Muscle layer of colon (tissue), 2 donors: Measurements from ENCODE around the gene PRR7.

Experiments
- H3K27ac ChIP-seq: one replicate; pipeline ENCODE4 v1.7.0; 2013; ENCODE audit warnings: low read depth, mild to moderate bottlenecking, low read length, moderate library complexity
- H3K27me3 ChIP-seq, 2 donors: one replicate each; pipeline ENCODE4 v1.7.0; 2013; ENCODE audit warnings: low read length in 2 of 2, mild to moderate bottlenecking in 2 of 2; ENCODE audit not compliant: insufficient read depth in 2 of 2, control insufficient read depth in 1 of 2
- H3K36me3 ChIP-seq: one replicate; pipeline ENCODE4 v1.7.0; 2013; ENCODE audit warnings: mild to moderate bottlenecking, low read length; ENCODE audit not compliant: insufficient read depth
- H3K4me1 ChIP-seq: one replicate; pipeline ENCODE4 v1.7.0; 2013; ENCODE audit warnings: mild to moderate bottlenecking, low read length; ENCODE audit not compliant: insufficient read depth
- H3K4me3 ChIP-seq, 2 donors: one replicate each; pipeline ENCODE4 v1.7.0; 2013; ENCODE audit warnings: low read length in 2 of 2, low read depth in 1 of 2, mild to moderate bottlenecking in 1 of 2, moderate library complexity in 1 of 2
- H3K9ac ChIP-seq: one replicate; pipeline ENCODE4 v1.7.0; 2013; ENCODE audit warnings: low read length
- H3K9me3 ChIP-seq: one replicate; pipeline ENCODE4 v1.7.0; 2013; ENCODE audit warnings: mild to moderate bottlenecking, low read length
- donor health status: abdominal sarcoma.
- donor health status: Adenocarcinoma of cecum.

The PRR7 gene

DNA sequence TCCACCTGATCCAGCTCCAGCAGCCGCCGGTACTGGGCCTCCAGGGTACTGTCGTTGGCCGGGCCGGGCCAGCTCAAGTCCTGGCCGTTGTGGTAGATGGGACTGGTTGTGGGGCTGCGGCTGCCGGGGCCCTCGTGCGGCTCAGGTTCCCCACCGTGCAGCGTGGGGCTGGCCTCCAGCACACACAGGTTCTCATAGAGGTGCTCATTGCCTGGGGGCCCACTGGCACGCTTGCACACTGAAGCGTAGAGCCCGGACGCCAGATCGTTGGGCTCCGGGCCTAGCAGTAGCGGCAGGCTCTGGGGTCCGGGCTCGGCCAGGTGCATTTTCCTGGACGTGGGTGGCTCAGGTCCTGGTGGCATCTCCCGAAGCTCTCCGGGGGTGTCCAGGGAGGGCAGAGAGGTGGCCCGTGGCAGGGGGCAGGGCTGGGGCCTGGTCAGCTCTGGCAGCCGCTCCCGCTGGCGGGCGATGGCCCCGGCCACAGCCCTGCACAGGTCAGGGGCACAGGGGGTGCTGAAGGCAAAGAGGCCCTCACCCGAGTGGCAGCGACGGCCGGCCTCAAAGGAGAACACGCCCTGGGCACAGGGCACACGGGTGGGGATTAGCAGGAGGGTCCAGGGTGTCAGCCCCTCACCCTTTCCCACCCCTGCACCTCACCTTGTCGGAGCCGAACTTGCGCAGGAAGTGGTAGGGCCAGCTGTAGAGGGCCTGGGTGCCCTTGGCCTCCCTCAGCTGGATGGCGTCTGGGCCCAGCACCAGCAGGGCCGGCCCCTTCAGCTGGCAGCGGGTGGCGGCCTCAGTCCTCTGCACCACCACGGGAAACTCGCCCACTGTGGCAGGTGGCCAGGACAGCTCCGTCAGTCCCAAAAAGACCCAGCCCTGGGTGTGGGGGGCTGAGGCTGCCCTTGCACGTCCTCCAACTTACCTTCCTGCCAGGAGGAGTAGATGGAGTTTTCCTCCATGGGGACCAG lies 57.8 kb downstream of the PRR7 start:
- Histone ChIP-seq H3K9ac (no peak overlapping the region), H3K9me3 (no peaks in the 10 kb centered on the region), H3K27me3 (no peaks in the 10 kb centered on the region), H3K4me1 (peaks cover 9% of the 10 kb centered on the region), H3K27ac (no peak overlapping the region), H3K36me3 (no peaks in the 10 kb centered on the region), H3K4me3 (no peak overlapping the region)

DNA sequence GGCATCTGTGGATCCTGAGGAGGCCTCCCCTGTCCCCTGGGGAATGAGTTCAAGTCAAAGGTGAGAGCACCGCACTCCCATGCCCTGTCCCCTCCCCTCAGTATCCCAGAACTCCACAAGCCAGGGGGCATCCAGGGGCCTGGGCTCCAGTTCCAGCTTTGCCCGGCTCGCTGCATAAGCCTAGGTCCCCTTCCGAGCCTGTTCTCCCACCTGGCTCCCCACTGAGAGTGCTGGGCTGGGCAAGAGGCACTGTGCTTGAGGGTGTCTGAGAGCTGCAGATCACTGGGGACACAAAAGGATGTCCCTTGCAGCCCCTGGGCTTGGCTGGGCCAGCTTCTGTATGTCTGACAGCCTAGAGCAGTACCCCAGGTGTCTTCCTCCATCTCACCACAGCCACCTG lies 58.5 kb downstream of the PRR7 start:
- no peak overlapping the region for H3K9ac ChIP-seq

More for the DNA sequence above, 58.5 kb downstream of the PRR7 start:
- Histone ChIP-seq H3K27me3 (no peaks in the 10 kb centered on the region), H3K27ac (no peak overlapping the region), H3K36me3 (peaks cover 2% of the 10 kb centered on the region), H3K4me1 (peaks cover 9% of the 10 kb centered on the region), H3K4me3 (no peak overlapping the region), H3K9me3 (no peaks in the 10 kb centered on the region)
